SK-N-SH treated with all-trans-retinoic acid at 6 μM for 48 hours (cell line): ENCODE measurements around the gene DIP2A.

Experiments
- ATAC-seq: fragments of 200-7000 bp; cut with Tn5 transposase; 3 replicates; pipeline ENCODE4 v1.9.1; 2020; ENCODE audit warnings: mild to moderate bottlenecking, moderate library complexity
- BACH2 ChIP-seq: fragments of 250-450 bp; sonication (Bioruptor Pico); IDR thresholded peaks from 2 replicates; pipeline ENCODE4 v1.9.0; 2021; ENCODE audit warnings: mild to moderate bottlenecking, borderline replicate concordance
- CSDC2 ChIP-seq: fragments of 250-450 bp; sonication (Bioruptor Pico); IDR thresholded peaks from 2 replicates; pipeline ENCODE4 v1.5.0; 2020; ENCODE audit warnings: mild to moderate bottlenecking, moderate library complexity
- ESRRG ChIP-seq: fragments of 250-450 bp; sonication (Bioruptor Pico); IDR thresholded peaks from 2 replicates; pipeline ENCODE4 v1.6.1; 2021; ENCODE audit warnings: mild to moderate bottlenecking
- GLIS3 ChIP-seq: fragments of 250-450 bp; sonication (Bioruptor Pico); IDR thresholded peaks from 2 replicates; pipeline ENCODE4 v1.5.0; 2020; ENCODE audit warnings: mild to moderate bottlenecking, moderate library complexity
- ISL1 ChIP-seq: fragments of 250-450 bp; sonication (Bioruptor Pico); IDR thresholded peaks from 2 replicates; pipeline ENCODE4 v2.1.2; 2022; ENCODE audit warnings: mild to moderate bottlenecking, moderate library complexity
- OSR1 ChIP-seq: fragments of 250-450 bp; sonication (Bioruptor Pico); IDR thresholded peaks from 2 replicates; pipeline ENCODE4 v1.8.0; 2022; ENCODE audit warnings: moderate library complexity, mild to moderate bottlenecking, inconsistent platforms
- POU6F1 ChIP-seq: fragments of 250-450 bp; sonication (Bioruptor Pico); IDR thresholded peaks from 2 replicates; pipeline ENCODE4 v1.8.0; 2021; ENCODE audit warnings: low read depth, mild to moderate bottlenecking, moderate library complexity, borderline replicate concordance
- PPARA ChIP-seq: fragments of 250-450 bp; sonication (Bioruptor Pico); IDR thresholded peaks from 2 replicates; pipeline ENCODE4 v1.5.0; 2020; ENCODE audit warnings: mild to moderate bottlenecking, borderline replicate concordance
- RARB ChIP-seq: fragments of 250-450 bp; sonication (Bioruptor Pico); IDR thresholded peaks from 2 replicates; pipeline ENCODE4 v1.8.0; 2021; ENCODE audit warnings: mild to moderate bottlenecking, moderate library complexity
- SNAI2 ChIP-seq: fragments of 250-450 bp; sonication (Bioruptor Pico); IDR thresholded peaks from 2 replicates; pipeline ENCODE4 v1.5.0; 2020; ENCODE audit warnings: mild to moderate bottlenecking, moderate library complexity
- TCF4 ChIP-seq: fragments of 250-450 bp; sonication (Bioruptor Pico); IDR thresholded peaks from 2 replicates; pipeline ENCODE4 v1.8.0; 2021; ENCODE audit warnings: mild to moderate bottlenecking, moderate library complexity, borderline replicate concordance
- TOX ChIP-seq: fragments of 250-450 bp; sonication (Bioruptor Pico); IDR thresholded peaks from 2 replicates; pipeline ENCODE4 v1.8.0; 2021; ENCODE audit warnings: mild to moderate bottlenecking, moderate library complexity, borderline replicate concordance
- TSHZ2 ChIP-seq: fragments of 250-450 bp; sonication (Bioruptor Pico); IDR thresholded peaks from 2 replicates; pipeline ENCODE4 v1.5.0; 2020; ENCODE audit warnings: mild to moderate bottlenecking, moderate library complexity
- ZC3H10 ChIP-seq: fragments of 250-450 bp; sonication (Bioruptor Pico); IDR thresholded peaks from 2 replicates; pipeline ENCODE4 v1.5.1; 2021; ENCODE audit warnings: mild to moderate bottlenecking, moderate library complexity
- ZFP3 ChIP-seq: fragments of 250-450 bp; sonication (Bioruptor Pico); IDR thresholded peaks from 2 replicates; pipeline ENCODE4 v1.5.0; 2020; ENCODE audit warnings: mild to moderate bottlenecking, moderate library complexity
- ZFP30 ChIP-seq: fragments of 450-650 bp; formaldehyde crosslinking; IDR thresholded peaks from 2 replicates; pipeline ENCODE4 v1.5.0; 2022; ENCODE audit warnings: mild to moderate bottlenecking, moderate library complexity
- ZNF565 ChIP-seq: fragments of 450-650 bp; formaldehyde crosslinking; conservative IDR thresholded peaks from 2 replicates; pipeline ENCODE4 v1.5.0; 2020; ENCODE audit warnings: low read depth, mild to moderate bottlenecking, moderate library complexity
- ZNF70 ChIP-seq: fragments of 450-650 bp; formaldehyde crosslinking; IDR thresholded peaks from 2 replicates; pipeline ENCODE4 v1.5.0; 2020; ENCODE audit warnings: mild to moderate bottlenecking, moderate library complexity
- ZNF8 ChIP-seq: fragments of 450-650 bp; formaldehyde crosslinking; IDR thresholded peaks from 2 replicates; pipeline ENCODE4 v1.5.0; 2020; ENCODE audit warnings: mild to moderate bottlenecking, moderate library complexity
- TF ChIP-seq, protein P1 (sequence below): fragments of 250-450 bp; sonication (Bioruptor Pico); IDR thresholded peaks from 2 replicates; pipeline ENCODE4 v1.5.1; 2021; ENCODE audit warnings: mild to moderate bottlenecking, moderate library complexity
- TF ChIP-seq, protein P2 (sequence below): fragments of 250-450 bp; sonication (Bioruptor Pico); IDR thresholded peaks from 2 replicates; pipeline ENCODE4 v1.5.1; 2020; ENCODE audit warnings: low read depth, mild to moderate bottlenecking, moderate library complexity

DIP2A gene

DNA sequence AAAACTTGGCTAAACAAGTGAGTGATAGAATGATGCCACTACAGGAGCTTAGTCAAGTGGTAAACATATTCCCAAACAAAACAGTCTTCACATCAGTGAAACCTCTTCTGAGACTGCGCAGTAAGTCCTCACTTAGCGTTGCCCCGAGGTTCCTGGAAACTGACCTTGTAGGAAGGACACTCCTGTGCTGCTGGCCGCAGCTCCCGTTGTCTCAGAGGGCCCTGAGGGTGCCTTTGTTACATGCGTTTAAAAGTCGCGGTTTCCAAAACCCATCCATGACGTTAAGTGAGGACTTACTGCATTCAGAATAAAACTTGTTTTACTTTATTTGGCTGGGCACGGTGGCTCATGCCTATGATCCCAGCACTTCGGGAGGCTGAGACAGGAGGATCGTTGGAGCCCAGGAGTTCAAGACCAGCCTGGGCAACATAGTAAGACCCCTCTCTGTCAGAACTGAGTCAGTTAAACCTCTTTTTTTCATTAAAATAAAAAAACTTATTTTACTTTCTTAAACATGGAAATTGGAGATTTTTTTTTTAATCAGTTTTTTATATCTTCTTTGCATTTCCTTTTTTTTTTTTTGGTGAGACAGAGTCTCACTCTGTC is 36.0 kb upstream of the DIP2A start:
- no peak for ATAC-seq
- no peak for TF ChIP-seq RARB (CRISPR knock-in tag)
- TF ChIP-seq ISL1 (CRISPR knock-in tag), result no peak
- TF ChIP-seq TOX (CRISPR knock-in tag), result no peak
- no peak for TF ChIP-seq ESRRG
- TF ChIP-seq SNAI2 (CRISPR knock-in tag), result no peak
- no peak for TF ChIP-seq OSR1 (CRISPR knock-in tag)
- no peak for TF ChIP-seq ZC3H10
- TF ChIP-seq, protein P1, sequence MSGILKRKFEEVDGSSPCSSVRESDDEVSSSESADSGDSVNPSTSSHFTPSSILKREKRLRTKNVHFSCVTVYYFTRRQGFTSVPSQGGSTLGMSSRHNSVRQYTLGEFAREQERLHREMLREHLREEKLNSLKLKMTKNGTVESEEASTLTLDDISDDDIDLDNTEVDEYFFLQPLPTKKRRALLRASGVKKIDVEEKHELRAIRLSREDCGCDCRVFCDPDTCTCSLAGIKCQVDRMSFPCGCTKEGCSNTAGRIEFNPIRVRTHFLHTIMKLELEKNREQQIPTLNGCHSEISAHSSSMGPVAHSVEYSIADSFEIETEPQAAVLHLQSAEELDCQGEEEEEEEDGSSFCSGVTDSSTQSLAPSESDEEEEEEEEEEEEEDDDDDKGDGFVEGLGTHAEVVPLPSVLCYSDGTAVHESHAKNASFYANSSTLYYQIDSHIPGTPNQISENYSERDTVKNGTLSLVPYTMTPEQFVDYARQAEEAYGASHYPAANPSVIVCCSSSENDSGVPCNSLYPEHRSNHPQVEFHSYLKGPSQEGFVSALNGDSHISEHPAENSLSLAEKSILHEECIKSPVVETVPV (CRISPR knock-in tag), result no peak
- TF ChIP-seq BACH2 (CRISPR knock-in tag), result no peak
- TF ChIP-seq, protein P2, sequence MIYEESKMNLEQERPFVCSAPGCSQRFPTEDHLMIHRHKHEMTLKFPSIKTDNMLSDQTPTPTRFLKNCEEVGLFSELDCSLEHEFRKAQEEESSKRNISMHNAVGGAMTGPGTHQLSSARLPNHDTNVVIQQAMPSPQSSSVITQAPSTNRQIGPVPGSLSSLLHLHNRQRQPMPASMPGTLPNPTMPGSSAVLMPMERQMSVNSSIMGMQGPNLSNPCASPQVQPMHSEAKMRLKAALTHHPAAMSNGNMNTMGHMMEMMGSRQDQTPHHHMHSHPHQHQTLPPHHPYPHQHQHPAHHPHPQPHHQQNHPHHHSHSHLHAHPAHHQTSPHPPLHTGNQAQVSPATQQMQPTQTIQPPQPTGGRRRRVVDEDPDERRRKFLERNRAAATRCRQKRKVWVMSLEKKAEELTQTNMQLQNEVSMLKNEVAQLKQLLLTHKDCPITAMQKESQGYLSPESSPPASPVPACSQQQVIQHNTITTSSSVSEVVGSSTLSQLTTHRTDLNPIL (CRISPR knock-in tag), result no peak

DNA sequence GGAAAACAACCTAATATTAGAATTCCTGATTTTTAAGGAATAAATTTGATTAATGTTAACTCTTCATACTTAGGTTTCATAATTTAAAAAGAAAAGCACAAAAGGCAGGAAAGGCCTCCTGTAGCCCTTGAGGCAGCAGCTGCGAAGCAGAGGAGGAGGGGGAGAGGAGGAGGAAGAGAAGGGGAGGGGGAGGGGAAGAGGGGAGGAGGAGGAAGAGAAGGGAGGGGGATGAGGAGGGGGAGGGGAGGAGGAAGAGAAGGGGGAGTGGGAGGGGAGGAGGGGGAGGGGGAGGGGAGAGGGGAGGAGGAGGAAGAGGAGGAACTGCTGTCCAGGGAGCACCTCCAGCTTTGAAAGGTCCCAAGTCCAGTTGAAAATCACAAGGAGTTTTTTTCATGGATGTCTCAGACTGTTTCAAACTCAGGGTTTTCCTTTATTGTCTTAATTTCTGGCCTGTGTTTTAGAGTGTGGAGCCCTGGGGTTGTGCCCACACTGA is 35.1 kb upstream of the DIP2A start:
- TF ChIP-seq ISL1 (CRISPR knock-in tag), result no peak
- TF ChIP-seq TOX (CRISPR knock-in tag), result no peak
- no peak for TF ChIP-seq ZNF8 (CRISPR knock-in tag)
- no peak for TF ChIP-seq SNAI2 (CRISPR knock-in tag)
- no peak for TF ChIP-seq TCF4
- no peak for TF ChIP-seq PPARA (CRISPR knock-in tag)
- TF ChIP-seq POU6F1 (CRISPR knock-in tag), result no peak
- TF ChIP-seq ZNF565 (CRISPR knock-in tag), result no peak
- TF ChIP-seq ZFP3, result no peak
- TF ChIP-seq ESRRG, result no peak
- no peak for TF ChIP-seq CSDC2 (CRISPR knock-in tag)
- TF ChIP-seq TSHZ2 (CRISPR knock-in tag), result no peak
- no peak for TF ChIP-seq ZNF70
- no peak for ATAC-seq

- TF ChIP-seq ZC3H10, result no peak
- no peak for TF ChIP-seq GLIS3 (CRISPR knock-in tag)
- TF ChIP-seq, all 23 proteins: peak for 0
- no peak for ATAC-seq
Measured at GRCh38 chr21:46424039-46424591, 34.6 kb upstream of the DIP2A start.

GRCh38 chr21:46424621-46425020 is 34.1 kb upstream of the DIP2A start:
- TF ChIP-seq SNAI2 (CRISPR knock-in tag) (no peak), TOX (CRISPR knock-in tag) (no peak), GLIS3 (CRISPR knock-in tag) (no peak), TCF4 (no peak), CSDC2 (CRISPR knock-in tag) (no peak), ZFP30 (no peak), TSHZ2 (CRISPR knock-in tag) (no peak), OSR1 (CRISPR knock-in tag) (no peak), ZC3H10 (no peak), ISL1 (CRISPR knock-in tag) (no peak), RARB (CRISPR knock-in tag) (no peak)
- TF ChIP-seq, protein P2 (CRISPR knock-in tag), result no peak
- TF ChIP-seq, protein P1 (CRISPR knock-in tag), result no peak

More at GRCh38 chr21:46424621-46425020, 34.1 kb upstream of the DIP2A start:
- ATAC-seq, result no peak
